Gastrocnemius medialis (tissue), 4 donors: Measurements from ENCODE around the gene DNAH17.

ENCODE experiments used
- CTCF ChIP-seq, 5 experiments: fragments of 450-650 bp in 3 of 5; fragments of 200-600 bp in 2 of 5; sonication (generic) in 2 of 5; IDR thresholded peaks in 4 of 5; conservative IDR thresholded peaks in 1 of 5; 1 replicate in 4 of 5; 2 replicates in 1 of 5; pipeline ENCODE4 v1.5.1; 2016 to 2019; ENCODE audit warnings: antibody characterized with exemption in 5 of 5, mild to moderate bottlenecking in 3 of 5, moderate library complexity in 3 of 5
- POLR2A ChIP-seq, 2 donors: fragments of 450-650 bp; IDR thresholded peaks; one replicate each; pipeline ENCODE4 v1.6.1; 2017; ENCODE audit warnings: antibody characterized with exemption in 2 of 2, mild to moderate bottlenecking in 2 of 2, moderate library complexity in 2 of 2

- TF ChIP-seq CTCF (IDR thresholded peaks at IDR 0.05 in 4 of 5, conservative IDR thresholded peaks at IDR 0.05 in 1 of 5) (no peak), POLR2A (IDR thresholded peaks at IDR 0.05) (no peak)
These were observed 19.6 kb downstream of the DNAH17 start for GRCh38 chr17:78557598-78558039.
